A673 (cell line): Measurements from ENCODE around the gene CHCHD6.
A peak's percentile ranks its signal among the peaks of the same experiment; 100 is the strongest.

ENCODE experiments used
- CTCF ChIP-seq: fragments of 300-800, 200-600 bp; sonication (generic); conservative IDR thresholded peaks from 2 replicates; pipeline ENCODE4 v1.5.1; 2017; ENCODE audit warnings: low read depth, mild to moderate bottlenecking, antibody characterized with exemption, low read length, moderate library complexity, mixed read lengths
- EZH2 ChIP-seq: fragments of 200-600 bp; sonication (generic); IDR thresholded peaks from 2 replicates; pipeline ENCODE4 v1.6.1; 2017; ENCODE audit warnings: borderline replicate concordance, low read depth, mild to moderate bottlenecking, mixed read lengths, antibody characterized with exemption, low read length; ENCODE audit not compliant: poor library complexity, severe bottlenecking

- TF ChIP-seq CTCF, result peak; percentile 27; the same call in 1 of the 2 replicates
- TF ChIP-seq EZH2, result no peak
These were observed 33.5 kb downstream of the CHCHD6 start for GRCh38 chr3:126737527-126737926.
